Measurements from ENCODE around the gene LCN2.
"Not testable (repeated sequence)": the region's sequence is repeated elsewhere in the genome, so short reads cannot be mapped to it uniquely, and the experiment has no call there.

LCN2 gene

GRCh38 chr9:128127990-128128835 is 21.0 kb upstream of the LCN2 start:
- peak; percentile 63 for DNase-seq (ENCODE audit: low read depth, low spot score)

DNA sequence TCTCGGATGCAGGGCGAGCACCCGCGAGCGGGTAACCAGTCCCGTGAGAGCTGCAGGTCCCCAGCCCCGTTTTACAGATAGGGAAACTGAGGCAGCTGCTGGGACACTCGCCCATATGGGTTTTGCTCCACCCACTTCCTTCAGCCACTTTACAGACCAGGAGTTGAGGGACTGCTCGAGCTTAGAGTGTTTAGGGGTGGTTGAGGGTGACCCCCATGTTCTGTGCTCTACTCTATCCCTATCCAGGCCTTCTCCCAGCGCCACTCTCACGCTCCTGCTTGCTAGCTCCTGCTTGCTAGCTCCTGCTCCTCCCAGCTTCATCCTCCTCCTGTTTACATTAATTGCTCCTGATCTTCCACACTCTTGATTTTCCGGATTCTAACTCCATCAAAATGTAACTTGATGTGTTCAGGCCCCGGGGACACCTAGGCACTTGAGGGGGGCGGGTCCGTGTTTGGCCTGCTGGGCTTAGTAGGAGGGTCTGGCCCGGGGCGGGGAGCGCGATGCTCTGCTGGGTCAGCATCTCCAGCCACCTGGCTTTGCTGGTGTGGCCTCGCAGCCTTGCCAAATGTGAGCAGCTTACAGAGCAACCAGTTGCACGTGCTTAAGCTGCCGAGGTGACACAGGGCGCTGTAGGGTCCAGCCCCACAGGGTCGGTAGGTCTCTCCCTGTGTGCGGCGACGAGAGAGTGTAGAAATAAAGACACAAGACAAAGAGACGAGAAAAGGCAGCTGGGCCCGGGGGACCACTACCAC is 20.2 kb upstream of the LCN2 start:
- DNase-seq (ENCODE audit: low read depth, low spot score) = no peak

DNA sequence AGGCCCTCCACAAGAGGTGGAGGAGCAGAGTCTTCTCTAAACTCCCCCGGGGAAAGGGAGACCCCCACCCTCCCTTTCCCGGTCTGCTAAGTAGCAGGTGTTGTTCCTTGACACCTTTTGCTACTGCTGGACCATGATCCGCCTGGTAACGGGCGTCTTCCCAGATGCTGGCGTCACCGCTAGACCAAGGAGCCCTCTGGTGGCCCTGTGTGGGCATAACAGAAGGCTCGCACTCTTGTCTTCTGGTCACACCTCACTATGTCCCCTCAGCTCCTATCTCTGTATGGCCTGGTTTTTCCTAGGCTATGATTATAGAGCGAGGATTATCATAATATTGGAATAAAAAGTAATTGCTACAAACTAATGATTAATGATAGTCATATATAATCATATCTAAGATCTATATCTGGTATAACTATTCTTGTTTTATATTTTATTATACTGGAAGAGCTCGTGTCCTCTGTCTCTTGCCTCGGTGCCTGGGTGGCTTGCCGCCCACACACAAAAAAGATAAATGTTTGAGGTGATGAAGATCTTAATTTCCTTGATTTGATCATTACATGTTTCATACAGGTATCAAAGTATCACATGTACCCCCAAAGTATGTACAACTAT is 19.2 kb upstream of the LCN2 start:
- DNase-seq (ENCODE audit: low read depth, low spot score) = not testable (repeated sequence)

- DNase-seq (ENCODE audit: low read depth, low spot score) = not testable (repeated sequence)
Observed at GRCh38 chr9:128130651-128131050, 18.6 kb upstream of the LCN2 start.

DNA sequence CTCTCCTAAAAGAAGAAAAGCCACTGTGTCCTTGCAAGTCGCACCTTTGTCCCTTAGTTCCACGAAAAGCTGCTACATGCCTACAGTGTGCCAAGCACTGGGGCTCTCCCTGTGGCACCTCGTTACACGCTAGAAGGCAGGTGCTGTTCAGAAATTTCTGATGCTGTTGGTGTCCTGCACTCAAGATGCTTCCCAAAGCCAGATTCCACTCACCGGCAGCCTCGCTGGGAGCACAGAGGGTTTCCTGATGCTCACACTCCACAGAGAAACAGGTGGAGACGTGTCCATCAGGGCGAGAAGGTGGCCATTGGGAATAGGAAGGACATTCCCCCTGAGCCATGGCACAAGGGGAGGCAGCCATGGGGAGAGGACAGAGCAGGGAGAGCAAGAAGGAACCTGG is 17.9 kb upstream of the LCN2 start:
- DNase-seq (ENCODE audit: low read depth, low spot score) = not testable (repeated sequence)

DNA sequence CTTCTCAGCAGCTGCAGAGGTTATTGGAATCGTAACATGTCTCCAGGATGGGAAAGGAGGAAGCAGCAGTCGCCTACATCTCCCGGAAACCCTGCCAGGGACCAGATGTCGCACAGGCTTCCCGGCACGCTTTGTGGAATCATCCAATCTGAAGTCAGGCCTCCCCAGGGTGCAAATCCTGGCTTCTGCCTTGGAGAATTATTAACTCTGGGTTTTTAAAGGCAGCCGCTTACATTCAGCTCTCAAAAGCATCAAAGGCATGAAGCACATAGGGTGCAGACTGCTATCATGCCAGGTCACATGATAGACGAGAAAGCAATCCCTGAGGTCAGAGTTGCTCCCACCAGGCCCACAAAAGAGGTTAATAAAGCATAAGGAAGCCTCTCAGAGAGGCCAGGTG is 17.1 kb upstream of the LCN2 start:
- DNase-seq (ENCODE audit: low read depth, low spot score) = not testable (repeated sequence)

DNA sequence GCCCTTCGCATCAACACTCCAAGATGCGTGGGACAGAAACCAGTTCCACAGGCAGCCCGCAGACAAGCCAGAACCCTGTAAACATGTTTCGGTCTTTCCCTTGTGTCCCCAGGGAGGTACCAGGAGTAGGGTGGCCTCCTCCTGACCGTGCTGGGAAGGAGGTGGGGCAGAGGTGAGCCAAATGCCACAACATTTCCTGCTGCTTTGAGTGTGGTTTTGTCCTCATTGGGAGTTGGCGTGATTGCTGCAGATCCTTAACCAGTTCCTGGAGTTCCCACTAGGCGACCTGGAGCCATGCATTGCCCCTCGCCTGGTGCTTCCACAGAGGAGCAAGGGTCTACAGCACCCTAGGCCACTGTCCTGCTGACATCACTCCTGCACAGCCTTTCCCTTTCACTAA is 13.7 kb upstream of the LCN2 start:
- not testable (repeated sequence) for DNase-seq (ENCODE audit: low read depth, low spot score)

DNA sequence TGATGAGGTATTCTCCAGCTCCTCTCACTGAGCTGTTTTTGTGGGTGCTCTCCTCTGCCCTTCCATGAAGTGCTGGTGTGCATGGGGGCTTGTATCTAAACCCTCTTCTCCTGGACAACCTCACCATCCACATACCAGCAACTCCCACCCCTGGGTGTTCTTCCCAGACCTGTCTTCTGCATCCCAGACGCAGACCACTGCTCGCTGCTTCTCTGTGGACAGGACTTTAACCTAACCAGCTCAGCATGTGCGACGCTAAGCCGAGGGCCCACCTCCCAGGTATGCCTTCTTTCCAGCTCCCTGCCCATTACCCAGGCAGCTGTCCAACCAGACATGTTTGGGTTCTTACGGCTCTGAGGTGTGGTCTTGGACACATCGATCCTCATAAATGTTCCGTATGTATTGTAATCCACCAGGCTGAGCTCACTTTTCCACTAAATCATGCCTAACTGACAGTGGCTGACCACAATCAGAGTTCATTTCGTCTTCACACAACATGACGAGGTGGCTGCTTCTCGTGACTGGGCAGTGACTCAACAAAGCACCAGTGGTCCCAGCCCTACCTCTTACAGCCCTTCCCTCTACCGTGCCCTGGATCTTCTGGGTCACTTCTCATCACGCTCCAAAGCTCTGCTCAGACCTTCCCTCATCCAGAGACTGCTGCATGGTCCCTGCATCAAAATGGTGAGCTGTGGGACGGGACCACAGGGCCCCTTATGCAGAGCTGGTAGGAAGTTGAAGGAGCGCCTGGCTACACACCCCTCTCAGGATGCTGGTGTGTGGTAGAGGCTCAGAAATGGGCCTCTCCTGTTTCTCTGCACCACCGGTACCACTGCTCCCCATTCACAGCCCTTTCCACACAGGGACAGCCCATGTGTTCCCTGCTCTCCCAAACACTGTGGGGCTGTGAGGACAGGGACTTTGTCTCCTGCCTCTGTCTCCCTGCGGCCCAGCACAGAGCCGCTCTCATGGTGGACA is 12.1 kb upstream of the LCN2 start:
- no peak for DNase-seq (ENCODE audit: low read depth, low spot score)

- no peak for DNase-seq (ENCODE audit: low read depth, low spot score)
Observed at GRCh38 chr9:128138001-128138400, 11.3 kb upstream of the LCN2 start.

DNA sequence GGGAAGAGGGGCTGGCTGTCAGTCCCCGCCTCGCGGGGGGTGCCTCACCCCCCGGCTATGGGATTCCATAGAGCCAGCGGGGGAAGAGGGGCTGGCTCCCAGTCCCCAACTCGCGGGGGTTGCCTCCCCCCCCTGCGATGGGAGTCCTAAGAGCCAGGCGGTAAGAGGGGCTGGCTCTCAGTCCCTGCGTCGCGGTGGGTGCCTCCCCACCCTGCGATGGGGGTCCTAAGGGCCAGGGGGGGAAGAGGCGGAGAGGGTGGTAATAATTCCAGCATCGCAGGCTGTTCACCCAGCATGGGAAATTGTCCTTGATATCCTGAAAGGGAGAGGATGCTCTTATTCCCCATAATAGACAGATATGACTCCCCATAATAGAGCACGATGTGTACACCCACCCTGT is 9.6 kb upstream of the LCN2 start:
- no peak for DNase-seq (ENCODE audit: low read depth, low spot score)

GRCh38 chr9:128141604-128142003 is 7.6 kb upstream of the LCN2 start:
- no peak for DNase-seq (ENCODE audit: low read depth, low spot score)

- no peak for DNase-seq (ENCODE audit: low read depth, low spot score)
Observed at GRCh38 chr9:128142061-128142460, 7.2 kb upstream of the LCN2 start.

DNA sequence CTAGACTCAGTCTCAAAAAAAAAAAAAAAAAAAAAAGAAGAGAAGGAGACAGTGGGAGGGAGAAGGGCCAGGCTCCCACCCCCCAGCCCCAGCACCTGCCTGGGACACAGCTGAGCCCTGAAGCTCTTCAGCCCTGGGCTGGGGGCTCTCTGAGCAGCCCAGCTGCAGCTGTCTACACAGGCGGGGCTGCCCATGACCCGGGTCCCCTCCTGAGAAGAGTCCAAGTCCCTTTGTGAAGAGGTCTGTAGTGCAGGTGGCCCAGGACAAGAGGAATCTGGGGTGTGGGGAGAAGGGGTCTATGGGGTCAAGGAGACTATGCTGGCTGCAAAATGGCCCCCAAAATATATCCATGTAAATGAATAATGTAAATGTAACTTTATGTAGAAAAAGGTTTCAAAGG is 6.7 kb upstream of the LCN2 start:
- DNase-seq (ENCODE audit: low read depth, low spot score) = no peak

DNA sequence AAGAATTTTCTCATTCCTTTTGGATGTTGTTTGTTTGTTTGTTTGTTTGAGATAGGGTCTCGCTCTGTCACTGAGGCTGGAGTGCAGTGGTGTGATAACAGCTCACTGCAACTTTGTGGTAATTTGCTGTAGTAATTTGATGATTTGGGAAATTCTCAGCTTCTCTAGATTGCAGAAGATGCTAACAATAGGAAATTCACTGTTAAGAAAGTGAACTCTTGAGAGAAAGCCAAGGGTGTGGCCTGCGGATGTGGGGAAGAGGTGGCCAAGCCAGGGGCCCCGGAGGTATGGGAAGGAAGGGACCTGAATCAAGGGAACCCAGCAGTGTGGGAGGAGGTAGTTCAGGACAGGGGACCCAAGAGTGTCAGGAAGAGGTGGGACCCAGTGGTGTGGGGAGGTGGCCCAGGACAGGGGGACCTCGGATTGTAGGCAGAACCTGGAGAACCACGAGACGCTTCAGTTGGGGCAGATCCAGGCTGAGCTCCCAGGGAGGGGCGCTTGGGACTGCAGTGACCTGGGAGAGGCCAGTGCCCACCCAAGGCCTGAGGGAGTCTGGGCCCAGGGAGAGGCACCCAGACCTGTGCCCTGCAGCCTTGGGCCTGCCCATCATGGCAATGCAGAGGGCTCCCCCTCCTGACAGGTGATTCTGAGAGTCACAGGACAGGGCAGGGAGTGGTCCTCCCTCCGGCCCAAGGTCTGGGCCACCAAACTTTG is 5.6 kb upstream of the LCN2 start:
- DNase-seq (ENCODE audit: low read depth, low spot score) = no peak

DNA sequence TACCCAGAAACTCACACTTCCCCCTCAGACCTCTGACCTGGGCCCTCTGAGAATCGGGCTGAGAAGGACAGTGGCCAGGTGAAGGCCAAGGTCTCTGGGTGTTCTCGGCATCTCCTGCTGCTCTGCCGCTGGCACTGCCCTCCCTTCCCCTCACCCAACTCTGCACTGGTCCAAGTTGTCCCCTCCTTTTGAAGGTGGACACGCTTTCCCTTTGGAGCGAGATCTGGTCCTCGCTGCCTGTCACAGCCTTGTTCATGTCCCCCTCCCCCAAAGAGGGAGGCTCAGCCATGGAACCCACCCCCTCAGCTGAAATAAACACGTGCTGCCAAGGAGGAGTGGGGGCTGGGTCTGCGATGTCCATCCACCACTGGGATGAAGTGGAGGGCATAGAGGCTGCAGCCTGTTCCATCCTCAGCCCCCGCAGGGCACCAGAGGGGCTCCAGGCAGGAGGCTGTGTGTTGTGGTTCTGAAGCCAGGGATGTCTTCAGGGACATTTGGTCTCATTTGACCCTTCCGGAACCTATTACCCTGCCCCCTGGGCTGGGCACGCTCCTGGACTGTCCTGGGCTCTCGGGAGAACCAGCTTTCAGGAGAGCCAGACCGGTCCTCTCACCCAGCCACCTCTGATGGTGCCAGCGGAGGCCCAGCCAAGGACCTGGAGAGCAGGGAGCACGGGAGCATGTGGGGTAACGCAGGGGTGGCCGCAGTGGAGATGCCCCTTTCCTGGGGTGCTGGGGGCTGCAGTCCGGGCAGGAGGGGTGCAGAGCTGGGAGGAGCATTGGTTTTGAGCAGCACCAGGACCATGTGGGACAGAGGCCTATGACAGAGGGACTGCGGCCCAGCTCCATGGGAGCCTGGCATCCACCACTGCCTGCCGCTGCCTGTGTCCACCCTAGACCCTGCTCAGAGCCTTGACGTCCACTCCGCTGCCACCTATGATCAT is 4.7 kb upstream of the LCN2 start:
- no peak for DNase-seq (ENCODE audit: low read depth, low spot score)

GRCh38 chr9:128145536-128145935 is 3.7 kb upstream of the LCN2 start:
- no peak for DNase-seq (ENCODE audit: low read depth, low spot score)

DNA sequence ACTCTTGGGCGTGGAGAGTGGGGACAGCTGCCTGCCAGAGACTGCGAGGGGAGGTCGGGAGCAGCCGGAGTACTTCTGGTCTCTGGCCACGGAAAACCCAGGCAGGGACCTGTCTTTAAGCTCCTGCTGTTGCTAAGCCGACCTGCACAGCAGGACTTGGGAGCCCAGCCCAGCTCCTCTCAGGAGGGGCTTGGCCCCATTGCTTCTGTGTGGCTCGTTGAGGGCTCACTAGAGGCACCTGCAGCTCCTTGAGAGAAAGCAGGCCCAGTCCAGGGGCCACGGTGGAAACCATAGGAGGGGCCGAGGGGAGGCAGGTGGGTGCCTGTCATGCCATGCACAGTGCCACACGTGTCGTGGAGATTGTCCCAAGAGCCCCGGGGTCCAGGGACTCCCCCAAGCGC is 3.3 kb upstream of the LCN2 start:
- no peak for DNase-seq (ENCODE audit: low read depth, low spot score)

GRCh38 chr9:128146591-128147120 is 2.6 kb upstream of the LCN2 start:
- no peak for DNase-seq (ENCODE audit: low read depth, low spot score)

DNA sequence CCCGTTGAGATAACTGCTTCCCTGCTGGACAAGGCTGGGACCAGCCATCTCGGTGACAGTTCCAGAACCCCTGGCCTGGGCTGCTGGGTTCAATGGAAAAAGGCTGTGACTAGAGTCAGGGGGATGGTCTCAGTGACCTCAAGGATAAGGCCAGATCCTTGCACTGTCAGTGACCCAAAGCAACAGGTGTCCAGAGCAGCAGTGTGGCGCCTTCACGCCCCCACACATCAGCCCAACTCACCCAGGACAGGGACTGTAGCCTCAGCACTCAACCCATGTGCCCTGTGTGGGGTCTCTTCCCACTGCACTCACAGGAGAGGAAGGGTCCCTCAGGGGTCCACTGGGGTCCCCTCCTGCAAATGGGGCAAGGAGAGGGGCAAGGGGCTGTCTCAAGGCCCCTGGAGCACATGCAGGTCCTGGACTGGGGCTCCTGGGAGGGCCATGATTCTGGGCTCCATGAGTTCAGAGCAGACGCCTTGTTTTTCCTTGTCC is 698 bp upstream of the LCN2 start:
- no peak for DNase-seq (ENCODE audit: low read depth, low spot score)
